NAMALWA (cell line): ENCODE measurements around the gene PEX19.
"Not testable (repeated sequence)": the region's sequence is repeated elsewhere in the genome, so short reads cannot be mapped to it uniquely, and the experiment has no call there.

Source experiments
- DNase-seq: peaks from one replicate; pipeline ENCODE4 v3.0.0-alpha.2; 2015; ENCODE audit warnings: low spot score

PEX19 gene

GRCh38 chr1:160284782-160285344 lies at the start of gene PEX19:
Gene PEX19, minus strand, starts transcription at chr1:160285133. Its CDS starts 9 bp downstream, at chr1:160285124.
- peak; percentile 96 for DNase-seq

GRCh38 chr1:160332516-160332915 lies 47.6 kb upstream of the PEX19 start:
- no peak for DNase-seq

- DNase-seq, result no peak
Measured at GRCh38 chr1:160330119-160330518, 45.2 kb upstream of the PEX19 start.

- no peak for DNase-seq
Measured at GRCh38 chr1:160328184-160328583, 43.3 kb upstream of the PEX19 start.

GRCh38 chr1:160326418-160326817 lies 41.5 kb upstream of the PEX19 start:
- no peak for DNase-seq

GRCh38 chr1:160325252-160325651 lies 40.3 kb upstream of the PEX19 start:
- DNase-seq, result no peak

GRCh38 chr1:160322831-160323230 lies 37.9 kb upstream of the PEX19 start:
- no peak for DNase-seq

- no peak for DNase-seq
Measured at GRCh38 chr1:160315359-160315758, 30.4 kb upstream of the PEX19 start.

GRCh38 chr1:160309571-160309970 lies 24.6 kb upstream of the PEX19 start:
- no peak for DNase-seq

- DNase-seq, result no peak
Measured at GRCh38 chr1:160309185-160309557, 24.2 kb upstream of the PEX19 start.

GRCh38 chr1:160308451-160309184 lies 23.7 kb upstream of the PEX19 start:
- no peak for DNase-seq

- DNase-seq, result peak; percentile 62
Measured at GRCh38 chr1:160307118-160307791, 22.3 kb upstream of the PEX19 start.

- DNase-seq, result no peak
Measured at GRCh38 chr1:160300173-160300572, 15.2 kb upstream of the PEX19 start.

GRCh38 chr1:160296036-160296435 lies 11.1 kb upstream of the PEX19 start:
- DNase-seq, result no peak

- no peak for DNase-seq
Measured at GRCh38 chr1:160293020-160293968, 8.4 kb upstream of the PEX19 start.

- peak; percentile 91 for DNase-seq
Measured at GRCh38 chr1:160291248-160292220, 6.6 kb upstream of the PEX19 start.

GRCh38 chr1:160287769-160288168 lies 2.8 kb upstream of the PEX19 start:
- DNase-seq, result not testable (repeated sequence)

- no peak for DNase-seq
Measured at GRCh38 chr1:160285506-160285905, 573 bp upstream of the PEX19 start.

GRCh38 chr1:160284220-160284781 lies 632 bp downstream of the PEX19 start:
- peak; percentile 64 for DNase-seq

GRCh38 chr1:160282807-160283206 lies 2.1 kb downstream of the PEX19 start:
- DNase-seq, result no peak

GRCh38 chr1:160277987-160278386 lies 6.9 kb downstream of the PEX19 start:
- DNase-seq, result no peak
